HG02981 (cell line): Measurements from ENCODE around the gene SUGCT.
A peak's percentile ranks its signal among the peaks of the same experiment; 100 is the strongest.
"Not testable (repeated sequence)": the region's sequence is repeated elsewhere in the genome, so short reads cannot be mapped to it uniquely, and the experiment has no call there.

ENCODE experiments used
- ATAC-seq: cut with Tn5 transposase; IDR thresholded peaks from one replicate; pipeline ENCODE4 v1.9.1; 2021; ENCODE audit warnings: mild to moderate bottlenecking, moderate library complexity; ENCODE audit not compliant: unreplicated experiment

Gene SUGCT

GRCh38 chr7:40647719-40648118 is 512.9 kb downstream of the SUGCT start:
- ATAC-seq = no peak

DNA sequence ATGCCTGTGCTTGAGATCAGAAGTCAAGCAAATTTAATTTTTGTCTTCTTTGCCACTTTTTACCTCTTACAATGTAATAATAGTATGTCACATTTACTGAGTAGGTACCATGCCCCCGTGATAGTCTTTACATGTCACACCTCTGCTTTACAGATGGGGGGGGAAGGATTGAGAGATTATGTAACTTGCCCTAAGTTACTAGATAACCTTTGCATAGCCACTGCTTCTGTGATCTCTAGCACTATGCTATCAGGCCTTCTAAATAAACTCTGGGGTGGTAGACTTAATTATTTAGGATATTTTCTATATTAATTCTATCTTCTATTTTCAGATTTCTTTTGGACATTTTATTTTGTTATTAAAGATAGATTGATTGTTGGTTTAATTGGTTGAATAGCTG is 514.4 kb downstream of the SUGCT start:
- ATAC-seq = no peak

GRCh38 chr7:40650903-40651302 is 516.1 kb downstream of the SUGCT start:
- ATAC-seq = not testable (repeated sequence)

GRCh38 chr7:40654171-40654570 is 519.4 kb downstream of the SUGCT start:
- no peak for ATAC-seq

- ATAC-seq = no peak
These were observed 520.6 kb downstream of the SUGCT start for GRCh38 chr7:40655426-40655825.

DNA sequence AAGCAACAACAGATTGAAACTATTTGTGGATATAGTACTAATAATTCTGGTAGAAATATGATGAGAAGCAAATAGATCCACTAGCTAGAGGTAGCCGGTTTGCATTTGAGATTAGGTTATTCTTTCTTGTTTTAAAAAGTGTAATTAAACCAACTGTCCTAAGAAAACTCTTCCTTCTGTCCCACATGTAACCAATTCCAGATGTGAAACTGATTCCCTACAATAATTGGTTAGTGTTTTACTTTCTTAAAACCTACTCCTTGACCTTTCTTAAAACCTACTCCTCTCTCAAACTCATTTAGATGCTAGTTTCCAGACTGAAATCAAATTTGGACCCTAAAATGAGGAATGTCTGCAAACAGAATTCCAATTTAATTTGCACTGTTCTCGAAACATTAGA is 521.5 kb downstream of the SUGCT start:
- ATAC-seq = no peak

DNA sequence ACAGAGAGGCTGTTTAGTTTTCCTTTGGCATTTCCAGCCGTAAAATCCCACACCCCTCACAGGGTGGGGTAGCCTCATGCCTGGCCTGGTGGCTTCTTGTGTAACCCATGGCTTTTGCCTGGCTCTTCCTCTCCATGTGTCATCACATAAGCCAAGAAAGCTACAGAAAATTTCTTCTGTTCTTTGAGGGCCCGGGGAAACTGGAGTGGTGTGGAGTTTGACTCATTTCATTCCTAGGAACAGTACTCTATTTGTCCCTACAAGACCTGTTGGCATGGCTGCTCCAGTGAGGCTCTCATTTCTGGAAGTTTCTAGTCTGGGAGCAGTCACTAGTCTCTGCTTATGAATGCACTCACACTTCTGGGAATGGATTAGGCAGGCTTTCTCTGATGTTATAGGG is 523.9 kb downstream of the SUGCT start:
- no peak for ATAC-seq

- no peak for ATAC-seq
These were observed 524.4 kb downstream of the SUGCT start for GRCh38 chr7:40659231-40659630.

GRCh38 chr7:40673285-40673684 is 538.5 kb downstream of the SUGCT start:
- no peak for ATAC-seq

DNA sequence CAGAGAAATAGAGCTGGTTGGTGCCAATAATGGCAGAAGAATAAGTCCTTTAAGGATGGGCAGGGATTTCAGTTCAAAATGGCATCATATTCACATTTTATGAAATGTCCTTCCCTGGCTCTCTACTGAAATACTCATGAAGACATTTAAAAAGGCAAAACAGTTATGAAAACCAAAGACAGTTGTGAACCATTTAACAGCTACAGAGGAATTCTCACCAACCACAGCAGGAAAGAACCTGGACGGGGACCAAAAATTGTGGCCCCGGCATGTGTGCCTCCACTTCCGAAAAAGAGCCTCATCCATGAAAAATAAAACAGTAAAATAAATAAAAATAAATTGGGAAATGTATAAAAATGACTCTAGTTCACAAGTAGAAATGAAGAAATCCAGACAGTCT is 539.5 kb downstream of the SUGCT start:
- ATAC-seq = no peak

DNA sequence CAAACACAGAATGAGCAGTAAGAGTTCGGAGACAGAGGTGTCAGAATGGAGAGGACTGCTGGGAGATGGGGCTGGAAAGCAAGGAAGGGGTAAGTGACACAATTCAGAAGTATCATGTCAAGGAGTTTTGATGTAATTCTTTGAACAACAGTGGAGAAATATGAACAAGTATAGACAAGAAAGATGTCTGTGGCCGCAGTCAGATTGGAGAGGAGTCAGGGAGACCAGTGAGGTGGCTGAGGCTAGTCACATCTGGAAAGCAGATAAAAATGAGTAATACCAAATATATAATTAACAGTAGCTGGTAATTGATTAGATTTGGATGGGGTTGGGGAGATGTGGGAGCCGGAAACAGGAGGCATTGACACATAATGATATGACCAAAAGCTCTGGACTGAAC is 540.9 kb downstream of the SUGCT start:
- ATAC-seq = no peak

GRCh38 chr7:40676221-40676620 is 541.4 kb downstream of the SUGCT start:
- ATAC-seq = no peak

DNA sequence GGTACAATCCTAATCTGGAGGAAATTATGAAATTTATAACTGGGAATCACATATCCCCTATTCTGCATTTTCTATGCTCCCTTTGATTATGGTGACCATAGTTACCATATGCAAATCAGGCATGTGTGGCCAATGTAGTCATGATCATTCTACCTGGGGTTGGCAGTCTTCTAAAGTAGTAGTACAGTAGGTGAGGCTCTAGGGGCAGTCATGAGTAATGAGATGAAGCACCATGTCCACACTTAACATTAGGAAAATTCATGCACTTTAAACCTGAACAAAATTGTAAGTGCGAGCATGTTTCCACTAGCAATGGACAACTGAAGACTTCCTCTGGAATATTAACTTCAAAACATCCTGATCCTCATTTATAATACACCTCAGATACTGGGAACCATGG is 545.9 kb downstream of the SUGCT start:
- ATAC-seq = peak; percentile 99

DNA sequence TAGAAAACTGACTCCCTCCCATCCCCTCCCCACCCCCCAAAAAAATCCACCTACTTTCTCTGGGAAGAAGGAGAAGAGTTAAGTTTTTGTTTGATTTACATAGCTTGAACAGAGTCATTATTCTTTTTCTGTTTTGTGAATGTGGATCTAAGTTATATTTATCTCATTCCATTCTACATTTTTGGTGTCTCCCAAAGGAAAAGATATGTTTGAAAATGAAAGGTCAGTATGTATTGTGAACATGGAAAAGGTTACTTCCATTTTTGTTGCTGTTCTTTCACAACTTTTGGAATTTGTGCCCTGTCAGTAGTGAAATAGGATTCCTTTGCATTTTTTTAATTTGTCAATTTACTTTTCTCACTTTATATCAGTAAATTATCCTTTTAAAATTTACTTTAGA is 547.9 kb downstream of the SUGCT start:
- no peak for ATAC-seq

DNA sequence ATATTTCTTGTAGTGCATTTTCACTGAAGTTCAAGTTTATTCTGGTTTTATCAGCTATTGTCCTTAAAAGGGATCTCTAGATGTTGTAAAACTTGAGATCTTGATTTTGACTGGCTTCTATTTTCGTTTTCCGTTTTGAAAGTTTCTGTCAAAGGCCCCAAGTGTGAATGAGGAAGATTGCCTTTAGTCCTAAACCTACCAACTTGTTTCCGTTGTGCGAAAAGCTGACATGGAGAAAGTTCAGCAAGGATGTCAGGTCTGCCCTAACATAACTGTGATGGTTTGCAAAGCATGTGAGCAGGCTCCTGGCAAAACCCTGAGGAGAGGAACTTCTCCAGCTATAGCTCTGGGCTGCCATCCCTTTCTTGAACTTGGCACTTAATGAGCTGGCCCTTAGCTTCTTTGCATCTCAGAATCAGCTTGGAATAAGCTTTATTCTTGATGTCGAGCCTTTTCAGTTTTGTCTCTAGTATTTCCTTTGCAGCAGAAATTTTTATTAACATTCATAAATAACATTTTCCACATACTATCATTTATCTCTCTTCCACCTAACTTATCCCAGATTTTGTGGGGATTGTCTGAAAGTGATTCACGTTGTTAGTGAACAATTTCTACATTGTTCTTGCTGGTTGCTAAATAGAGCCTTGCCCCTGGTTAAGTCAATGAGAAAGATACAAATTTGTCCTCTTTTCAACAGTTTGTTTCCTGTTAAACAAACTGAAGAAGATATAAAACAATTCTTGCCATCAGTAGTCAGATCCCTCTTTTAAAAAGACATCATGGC is 559.4 kb downstream of the SUGCT start:
- no peak for ATAC-seq

DNA sequence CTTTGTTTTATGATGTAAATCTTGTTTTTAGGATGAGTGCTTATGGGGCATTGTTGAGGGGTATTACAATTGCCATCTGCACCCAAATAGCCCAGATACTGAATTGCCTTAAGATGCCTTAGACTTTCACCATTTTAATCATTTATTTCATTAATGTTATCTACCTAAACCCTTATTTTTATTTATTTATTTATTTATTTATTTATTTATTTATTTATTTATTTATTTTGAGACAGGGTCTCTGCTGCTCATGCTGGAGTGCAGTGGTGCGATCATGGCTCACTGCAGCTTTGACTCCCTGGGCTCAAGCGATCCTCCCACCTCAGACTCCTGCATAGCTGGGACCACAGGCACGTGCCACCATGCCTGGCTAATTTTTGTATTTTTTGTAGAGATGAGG is 560.2 kb downstream of the SUGCT start:
- ATAC-seq = no peak

GRCh38 chr7:40697653-40698052 is 562.8 kb downstream of the SUGCT start:
- ATAC-seq = no peak

- ATAC-seq = no peak
These were observed 563.6 kb downstream of the SUGCT start for GRCh38 chr7:40698214-40698920.

DNA sequence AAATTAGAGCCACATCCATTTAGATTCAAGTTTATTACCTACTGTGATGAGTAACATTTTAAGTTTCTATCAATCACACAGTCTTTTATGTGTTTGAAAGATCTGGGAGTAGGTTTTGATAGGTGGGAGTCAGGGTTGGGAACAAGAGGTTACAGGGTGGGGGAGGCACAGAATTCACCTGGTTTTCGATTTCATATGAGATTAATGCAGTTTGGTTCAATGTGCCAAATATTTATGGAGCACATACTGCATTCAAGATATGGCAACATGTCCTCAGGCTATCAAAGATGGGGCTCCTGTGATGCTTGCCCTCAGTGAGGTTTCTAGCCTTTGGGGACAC is 564.1 kb downstream of the SUGCT start:
- no peak for ATAC-seq

- ATAC-seq = no peak
These were observed 566.0 kb downstream of the SUGCT start for GRCh38 chr7:40700653-40701421.

GRCh38 chr7:40701836-40702551 is 567.2 kb downstream of the SUGCT start:
- ATAC-seq = no peak
